IMR-90 (cell line): Measurements from ENCODE around the gene GGA2.

ENCODE experiments used
- CEBPB ChIP-seq: IDR thresholded peaks from 2 replicates; pipeline ENCODE4 v1.6.1; 2012; ENCODE audit warnings: low read depth, low read length, improper control_type of control experiment
- MAFK ChIP-seq: IDR thresholded peaks from 2 replicates; pipeline ENCODE4 v1.6.1; 2012; ENCODE audit warnings: low read depth, low read length, improper control_type of control experiment
- NFE2L2 ChIP-seq: fragments of 150-350 bp; IDR thresholded peaks from 2 replicates; pipeline ENCODE4 v1.6.1; 2016; ENCODE audit warnings: low read depth, mild to moderate bottlenecking, low read length
- POLR2A ChIP-seq: IDR thresholded peaks from 2 replicates; pipeline ENCODE4 v1.6.1; 2012; ENCODE audit warnings: mild to moderate bottlenecking, low read depth, low read length
- RAD21 ChIP-seq: IDR thresholded peaks from 2 replicates; pipeline ENCODE4 v1.6.1; 2012; ENCODE audit warnings: low read length, improper control_type of control experiment
- RFX5 ChIP-seq: IDR thresholded peaks from 2 replicates; pipeline ENCODE4 v1.8.0; 2012; ENCODE audit warnings: low read depth, mild to moderate bottlenecking, low read length, moderate library complexity
- TF ChIP-seq, protein P1 (sequence below): conservative IDR thresholded peaks from 2 replicates; pipeline ENCODE4 v1.5.1; 2012; ENCODE audit warnings: mild to moderate bottlenecking, low read depth, low read length, improper control_type of control experiment
- TF ChIP-seq, protein P2 (sequence below): fragments of 150-350 bp; IDR thresholded peaks from 2 replicates; pipeline ENCODE4 v1.6.1; 2016; ENCODE audit warnings: low read depth, mild to moderate bottlenecking, low read length, moderate library complexity, borderline replicate concordance

DNA sequence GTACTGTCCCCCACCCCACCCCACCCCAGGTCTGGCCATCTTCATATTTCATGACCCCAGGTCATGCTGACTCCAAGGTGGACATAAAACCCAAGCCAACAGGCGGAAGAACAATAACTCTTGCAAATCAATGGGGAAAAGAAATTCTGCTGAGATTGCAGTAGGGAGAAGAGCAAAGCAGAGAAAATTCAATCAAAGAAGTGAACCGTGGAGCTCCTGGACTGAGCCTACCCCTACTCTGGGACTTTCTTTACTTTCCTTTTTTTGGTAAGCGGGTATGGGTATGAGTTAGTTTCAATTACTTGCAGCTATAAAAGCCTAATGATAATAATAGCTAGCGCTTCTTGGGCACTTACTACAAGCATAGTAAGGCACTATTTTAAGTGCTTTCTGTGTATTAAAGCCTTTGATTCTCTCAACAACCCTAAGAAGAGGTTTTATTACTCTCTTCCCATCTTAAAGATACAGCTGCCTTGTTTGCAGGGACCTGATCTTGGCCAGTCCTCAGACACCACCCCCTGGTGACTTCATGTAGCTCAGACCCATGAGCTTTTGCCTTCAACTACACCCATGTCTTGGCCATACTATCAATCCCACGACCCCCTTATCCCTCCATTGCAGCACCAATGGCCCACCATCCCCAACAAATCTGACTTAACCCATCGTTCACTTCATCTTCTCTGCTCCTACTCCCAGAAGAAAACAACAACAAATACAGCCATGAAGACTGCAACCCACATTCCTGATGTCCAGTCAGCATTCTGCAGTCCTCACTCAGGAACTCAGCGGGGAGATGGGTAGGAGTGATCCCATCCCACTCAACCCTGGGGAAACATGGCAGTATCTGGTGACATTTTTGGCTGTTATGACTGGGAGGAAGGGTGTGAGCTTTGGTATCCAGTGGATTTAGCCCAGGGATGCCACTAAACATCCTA is 4.4 kb downstream of the GGA2 start:
- TF ChIP-seq, protein P1, sequence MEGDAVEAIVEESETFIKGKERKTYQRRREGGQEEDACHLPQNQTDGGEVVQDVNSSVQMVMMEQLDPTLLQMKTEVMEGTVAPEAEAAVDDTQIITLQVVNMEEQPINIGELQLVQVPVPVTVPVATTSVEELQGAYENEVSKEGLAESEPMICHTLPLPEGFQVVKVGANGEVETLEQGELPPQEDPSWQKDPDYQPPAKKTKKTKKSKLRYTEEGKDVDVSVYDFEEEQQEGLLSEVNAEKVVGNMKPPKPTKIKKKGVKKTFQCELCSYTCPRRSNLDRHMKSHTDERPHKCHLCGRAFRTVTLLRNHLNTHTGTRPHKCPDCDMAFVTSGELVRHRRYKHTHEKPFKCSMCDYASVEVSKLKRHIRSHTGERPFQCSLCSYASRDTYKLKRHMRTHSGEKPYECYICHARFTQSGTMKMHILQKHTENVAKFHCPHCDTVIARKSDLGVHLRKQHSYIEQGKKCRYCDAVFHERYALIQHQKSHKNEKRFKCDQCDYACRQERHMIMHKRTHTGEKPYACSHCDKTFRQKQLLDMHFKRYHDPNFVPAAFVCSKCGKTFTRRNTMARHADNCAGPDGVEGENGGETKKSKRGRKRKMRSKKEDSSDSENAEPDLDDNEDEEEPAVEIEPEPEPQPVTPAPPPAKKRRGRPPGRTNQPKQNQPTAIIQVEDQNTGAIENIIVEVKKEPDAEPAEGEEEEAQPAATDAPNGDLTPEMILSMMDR = 0 out of 2 replicates have a peak, but pooled peaks have one; percentile 3
- TF ChIP-seq MAFK (no peak), POLR2A (no peak), RFX5 (no peak), RAD21 (no peak), CEBPB (no peak), NFE2L2 (no peak)
- TF ChIP-seq, protein P2, sequence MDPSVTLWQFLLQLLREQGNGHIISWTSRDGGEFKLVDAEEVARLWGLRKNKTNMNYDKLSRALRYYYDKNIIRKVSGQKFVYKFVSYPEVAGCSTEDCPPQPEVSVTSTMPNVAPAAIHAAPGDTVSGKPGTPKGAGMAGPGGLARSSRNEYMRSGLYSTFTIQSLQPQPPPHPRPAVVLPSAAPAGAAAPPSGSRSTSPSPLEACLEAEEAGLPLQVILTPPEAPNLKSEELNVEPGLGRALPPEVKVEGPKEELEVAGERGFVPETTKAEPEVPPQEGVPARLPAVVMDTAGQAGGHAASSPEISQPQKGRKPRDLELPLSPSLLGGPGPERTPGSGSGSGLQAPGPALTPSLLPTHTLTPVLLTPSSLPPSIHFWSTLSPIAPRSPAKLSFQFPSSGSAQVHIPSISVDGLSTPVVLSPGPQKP = no peak
